ENCODE measurements around the gene PTGS2.

Gene PTGS2

DNA sequence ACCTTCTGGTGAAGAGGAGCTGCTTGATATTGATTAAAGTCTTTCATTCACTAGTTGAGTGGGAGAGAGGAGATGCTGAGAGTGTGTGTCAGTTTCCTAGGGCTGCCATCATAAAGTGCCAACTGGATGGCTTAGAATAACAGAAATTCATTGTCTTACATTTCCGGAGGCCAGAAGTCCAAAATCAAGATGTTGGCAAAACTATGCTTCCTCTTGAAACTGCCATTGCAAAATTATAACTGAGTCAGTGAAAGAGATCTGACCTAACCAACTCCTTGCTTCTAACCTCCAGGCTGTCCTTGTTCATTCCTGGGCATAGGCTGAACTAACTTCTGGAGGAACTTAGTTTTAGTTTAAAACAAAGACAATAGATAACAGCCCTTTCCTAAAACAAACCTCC, 47.1 kb downstream of the PTGS2 start:
- TF ChIP-seq, protein P1, sequence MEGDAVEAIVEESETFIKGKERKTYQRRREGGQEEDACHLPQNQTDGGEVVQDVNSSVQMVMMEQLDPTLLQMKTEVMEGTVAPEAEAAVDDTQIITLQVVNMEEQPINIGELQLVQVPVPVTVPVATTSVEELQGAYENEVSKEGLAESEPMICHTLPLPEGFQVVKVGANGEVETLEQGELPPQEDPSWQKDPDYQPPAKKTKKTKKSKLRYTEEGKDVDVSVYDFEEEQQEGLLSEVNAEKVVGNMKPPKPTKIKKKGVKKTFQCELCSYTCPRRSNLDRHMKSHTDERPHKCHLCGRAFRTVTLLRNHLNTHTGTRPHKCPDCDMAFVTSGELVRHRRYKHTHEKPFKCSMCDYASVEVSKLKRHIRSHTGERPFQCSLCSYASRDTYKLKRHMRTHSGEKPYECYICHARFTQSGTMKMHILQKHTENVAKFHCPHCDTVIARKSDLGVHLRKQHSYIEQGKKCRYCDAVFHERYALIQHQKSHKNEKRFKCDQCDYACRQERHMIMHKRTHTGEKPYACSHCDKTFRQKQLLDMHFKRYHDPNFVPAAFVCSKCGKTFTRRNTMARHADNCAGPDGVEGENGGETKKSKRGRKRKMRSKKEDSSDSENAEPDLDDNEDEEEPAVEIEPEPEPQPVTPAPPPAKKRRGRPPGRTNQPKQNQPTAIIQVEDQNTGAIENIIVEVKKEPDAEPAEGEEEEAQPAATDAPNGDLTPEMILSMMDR (IDR thresholded peaks at IDR 0.05; ENCODE audit: insufficient read depth, missing control alignments) = no peak
- no peak for FAIRE-seq
- no peak for DNase-seq (ENCODE audit: insufficient read length, low spot score)

DNA sequence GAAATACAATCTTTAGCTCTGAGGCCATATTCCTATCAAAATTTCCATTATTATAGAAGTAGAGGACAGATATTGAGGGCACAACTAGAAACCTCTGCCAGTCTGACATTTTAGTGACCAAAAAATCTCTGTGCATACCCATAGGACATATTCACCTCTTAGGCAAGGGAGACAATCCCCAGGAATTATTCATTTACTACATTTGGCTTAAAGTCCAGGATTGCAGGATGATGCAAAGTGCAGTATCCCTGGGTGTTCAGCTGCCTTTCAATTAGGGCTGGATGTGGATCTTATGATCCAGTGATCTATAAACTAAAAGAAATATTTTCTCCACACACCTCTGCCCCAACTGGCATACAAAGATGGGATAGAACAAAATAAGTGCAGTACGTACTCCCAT, 50.9 kb downstream of the PTGS2 start:
- TF ChIP-seq, protein P1 (IDR thresholded peaks at IDR 0.05; ENCODE audit: insufficient read depth, missing control alignments) = no peak
- FAIRE-seq (no peak), DNase-seq (ENCODE audit: insufficient read length, low spot score) (no peak)

DNA sequence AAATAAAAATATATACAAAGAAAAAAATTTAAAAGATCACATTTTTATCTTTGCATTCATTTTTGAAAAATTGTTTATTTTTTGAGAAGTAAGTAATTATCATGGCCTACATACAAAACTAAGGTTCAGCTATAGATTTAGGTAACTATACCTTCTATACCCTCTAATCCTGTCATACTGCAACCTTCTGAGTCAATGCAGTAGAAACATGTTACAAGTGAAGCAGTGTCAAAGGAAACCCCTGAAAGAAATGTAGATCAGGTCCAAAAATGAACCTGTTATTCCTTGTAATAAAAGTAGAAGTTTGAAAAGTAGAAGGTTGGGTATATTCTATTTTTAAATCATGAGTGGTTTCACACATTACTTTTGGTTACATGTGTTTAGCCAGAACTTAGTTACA, 51.3 kb downstream of the PTGS2 start:
- FAIRE-seq (peak; percentile 76), DNase-seq (ENCODE audit: insufficient read length, low spot score) (no peak)
- TF ChIP-seq, protein P1 (IDR thresholded peaks at IDR 0.05; ENCODE audit: insufficient read depth, missing control alignments) = no peak

DNA sequence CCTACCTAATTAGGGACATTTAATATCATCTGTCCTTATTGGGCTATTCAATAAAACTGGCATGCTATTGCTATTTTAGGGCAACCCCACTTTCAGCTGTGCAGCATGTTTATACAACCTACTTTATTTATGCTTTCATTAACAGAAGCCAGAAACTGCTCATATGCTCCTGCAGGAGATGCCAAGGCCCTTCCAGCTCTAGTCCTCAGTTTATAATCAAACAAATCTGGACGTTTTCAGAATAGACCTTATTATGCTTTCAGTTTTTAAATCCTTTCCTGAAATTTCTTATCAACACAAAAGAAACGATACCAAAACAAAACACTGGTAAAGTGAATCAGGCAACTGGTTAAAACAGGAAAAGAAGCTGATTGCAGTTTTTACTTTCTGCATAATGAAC, 53.2 kb downstream of the PTGS2 start:
- no peak for FAIRE-seq
- DNase-seq (ENCODE audit: insufficient read length, low spot score) = no peak
- TF ChIP-seq, protein P1 (IDR thresholded peaks at IDR 0.05; ENCODE audit: insufficient read depth, missing control alignments) = no peak

GRCh38 chr1:186626356-186626932, 53.8 kb downstream of the PTGS2 start:
- FAIRE-seq (no peak), DNase-seq (ENCODE audit: insufficient read length, low spot score) (no peak)
- TF ChIP-seq, protein P1 (IDR thresholded peaks at IDR 0.05; ENCODE audit: insufficient read depth, missing control alignments) = no peak

DNA sequence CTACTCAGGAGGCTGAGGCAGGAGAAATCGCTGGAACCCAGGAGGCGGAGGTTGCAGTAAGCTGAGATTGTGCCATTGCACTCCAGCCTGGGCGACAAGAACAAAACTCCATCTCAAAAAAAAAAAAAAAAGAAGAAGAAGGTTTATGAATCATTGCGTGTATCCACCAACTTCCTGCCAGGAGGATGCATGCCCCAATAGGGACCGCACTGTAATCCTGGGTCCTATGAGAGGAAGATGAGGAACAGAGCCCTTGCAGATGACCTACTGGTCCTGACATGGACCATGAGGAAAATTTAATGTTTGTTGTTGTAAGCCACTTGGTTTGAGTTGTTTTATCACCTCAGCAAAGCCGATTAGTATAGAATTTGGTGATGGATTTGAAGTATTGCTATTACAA, 56.7 kb downstream of the PTGS2 start:
- DNase-seq (ENCODE audit: insufficient read length, low spot score) (no peak), FAIRE-seq (no peak)

More for the DNA sequence above, 56.7 kb downstream of the PTGS2 start:
- TF ChIP-seq, protein P1 (IDR thresholded peaks at IDR 0.05; ENCODE audit: insufficient read depth, missing control alignments) = no peak

Data from D721Med (cell line).